H1 (cell line): ENCODE results near the gene CHST13. TPM values are rescaled to one million over a fixed set of nuclear protein-coding genes. Genes with fewer than 3 reads are reported as not detected.

Experiments used
- CTCF ChIA-PET: fragments of 300-600 bp; sonication (Branson Sonifier 250); formaldehyde crosslinking; loops from one replicate; lab custom pipeline; 2021; ENCODE audit not compliant: partially characterized antibody; lab: Charles Lee
- POLR2A ChIA-PET: fragments of 300-600 bp; sonication (Branson Sonifier 250); formaldehyde crosslinking; loops from one replicate; lab custom pipeline; 2021; ENCODE audit warnings: inconsistent platforms; ENCODE audit not compliant: partially characterized antibody; lab: Charles Lee
- DNase-seq, 2 experiments: peaks; one replicate each; pipeline versions ENCODE4 v3.0.0 to v3.0.0-alpha.2; 2010 to 2022; ENCODE audit warnings: low spot score in 2 of 2, low read depth in 1 of 2, mixed read lengths in 1 of 2
- FAIRE-seq: peaks from 2 replicates; lab custom pipeline; 2011; peaks lifted over from hg19 to GRCh38; lab: Jason Lieb, UNC
- H2AFZ ChIP-seq: 2 replicates; pipeline ENCODE4 v1.8.1; 2012; ENCODE audit warnings: low read length, inconsistent platforms
- H2AK5ac ChIP-seq: 2 replicates; pipeline ENCODE4 v1.6.1; 2013; ENCODE audit warnings: low read depth, low read length
- H2BK120ac ChIP-seq: replicated peaks from 2 replicates; pipeline ENCODE3; 2013; ENCODE audit warnings: low read depth, low read length, inconsistent platforms
- H2BK12ac ChIP-seq: 2 replicates; pipeline ENCODE4 v1.6.1; 2013; ENCODE audit warnings: low read depth, low read length
- H2BK15ac ChIP-seq: 2 replicates; pipeline ENCODE4 v1.6.1; 2013; ENCODE audit warnings: low read length
- H2BK20ac ChIP-seq: 2 replicates; pipeline ENCODE4 v1.6.1; 2013; ENCODE audit warnings: low read length
- H2BK5ac ChIP-seq: 2 replicates; pipeline ENCODE4 v1.6.1; 2013; ENCODE audit warnings: low read depth, low read length
- H3K14ac ChIP-seq: 2 replicates; pipeline ENCODE4 v1.6.1; 2013; ENCODE audit warnings: inconsistent platforms; ENCODE audit not compliant: insufficient read length
- H3K18ac ChIP-seq: 2 replicates; pipeline ENCODE4 v1.6.1; 2013; ENCODE audit warnings: low read length; ENCODE audit errors: extremely low read depth
- H3K23ac ChIP-seq: 2 replicates; pipeline ENCODE4 v1.6.1; 2013; ENCODE audit warnings: inconsistent platforms; ENCODE audit not compliant: insufficient read length
- H3K23me2 ChIP-seq: 2 replicates; pipeline ENCODE4 v1.6.1; 2013; ENCODE audit warnings: low read depth, low read length
- H3K27ac ChIP-seq: 2 replicates; pipeline ENCODE4 v1.6.1; 2011; ENCODE audit warnings: low read depth, low read length, inconsistent platforms
- H3K27me3 ChIP-seq, 4 experiments: replicated peaks in 1 of 4; 1 replicate in 1 of 4; 2 replicates in 3 of 4; pipeline versions ENCODE4 v1.6.1 to v1.8.1; 2011 to 2013; ENCODE audit warnings: low read length in 3 of 4, mild to moderate bottlenecking in 3 of 4, inconsistent platforms in 2 of 4, mixed read lengths in 2 of 4, moderate library complexity in 1 of 4; ENCODE audit not compliant: control insufficient read depth in 3 of 4, insufficient read depth in 3 of 4; ENCODE audit errors: extremely low read depth in 1 of 4
- H3K36me3 ChIP-seq, 4 experiments: 2 replicates each; pipeline versions ENCODE4 v1.6.1 to v1.8.1; 2011 to 2013; ENCODE audit warnings: mild to moderate bottlenecking in 4 of 4, low read length in 3 of 4, moderate library complexity in 2 of 4, control low read depth in 1 of 4, inconsistent platforms in 1 of 4; ENCODE audit not compliant: insufficient read depth in 4 of 4, control insufficient read depth in 2 of 4
- H3K4ac ChIP-seq: replicated peaks from 2 replicates; pipeline ENCODE3; 2013; ENCODE audit warnings: low read length, low read depth, mixed read lengths, inconsistent platforms; ENCODE audit not compliant: insufficient read length
- H3K4me1 ChIP-seq, 4 experiments: replicated peaks in 1 of 4; 1 replicate in 1 of 4; 2 replicates in 3 of 4; pipeline versions ENCODE4 v1.6.1 to v1.8.1; 2011 to 2013; ENCODE audit warnings: low read length in 3 of 4, inconsistent platforms in 2 of 4, mixed read lengths in 1 of 4; ENCODE audit not compliant: insufficient read depth in 4 of 4, control insufficient read depth in 3 of 4
- H3K4me2 ChIP-seq, 2 experiments: 2 replicates each; pipeline versions ENCODE4 v1.6.1 to v1.8.1; 2011 to 2013; ENCODE audit warnings: low read depth in 2 of 2, low read length in 2 of 2, control low read depth in 1 of 2, inconsistent platforms in 1 of 2, mild to moderate bottlenecking in 1 of 2; ENCODE audit not compliant: insufficient read depth in 1 of 2
- H3K4me3 ChIP-seq, 4 experiments: fragments of 200-600, 300-600 bp in 1 of 4; sonication (generic), shearing (Covaris generic), sonication (Bioruptor Twin) in 1 of 4; 2 replicates each; pipeline versions ENCODE4 v1.5.1 to v1.8.1; 2011 to 2016; ENCODE audit warnings: low read length in 4 of 4, low read depth in 3 of 4, control low read depth in 2 of 4, inconsistent platforms in 2 of 4, mild to moderate bottlenecking in 2 of 4, mixed read lengths in 1 of 4, moderate library complexity in 1 of 4; ENCODE audit not compliant: insufficient read depth in 2 of 4; ENCODE audit errors: extremely low read depth in 1 of 4
- H3K56ac ChIP-seq: replicated peaks from 2 replicates; pipeline ENCODE3; 2013; ENCODE audit warnings: low read depth, mild to moderate bottlenecking, mixed read lengths, low read length, inconsistent platforms; ENCODE audit not compliant: insufficient read length
- H3K79me1 ChIP-seq: 2 replicates; pipeline ENCODE4 v1.6.1; 2013; ENCODE audit warnings: low read depth, low read length, control low read depth
- H3K79me2 ChIP-seq, 2 experiments: 2 replicates each; pipeline versions ENCODE4 v1.6.1 to v1.8.1; 2012 to 2013; ENCODE audit warnings: low read length in 2 of 2, mild to moderate bottlenecking in 2 of 2, inconsistent platforms in 1 of 2; ENCODE audit not compliant: insufficient read depth in 2 of 2, control insufficient read depth in 1 of 2
- H3K9ac ChIP-seq, 4 experiments: replicated peaks in 1 of 4; 1 replicate in 1 of 4; 2 replicates in 3 of 4; pipeline versions ENCODE4 v1.6.1 to v1.8.1; 2011 to 2013; ENCODE audit warnings: low read depth in 3 of 4, low read length in 3 of 4, control low read depth in 2 of 4, mild to moderate bottlenecking in 2 of 4, moderate library complexity in 2 of 4, inconsistent platforms in 1 of 4; ENCODE audit errors: extremely low read depth in 1 of 4
- H3K9me3 ChIP-seq, 2 experiments: 2 replicates each; pipeline versions ENCODE4 v1.6.1 to v1.8.1; 2012 to 2013; ENCODE audit warnings: mild to moderate bottlenecking in 2 of 2, moderate library complexity in 2 of 2, control low read depth in 1 of 2, inconsistent platforms in 1 of 2, low read depth in 1 of 2, low read length in 1 of 2, mixed read lengths in 1 of 2; ENCODE audit not compliant: insufficient read depth in 2 of 2
- H4K20me1 ChIP-seq, 2 experiments: replicated peaks in 1 of 2; 2 replicates each; pipeline versions ENCODE3 to v1.8.1; 2011 to 2013; ENCODE audit warnings: inconsistent platforms in 2 of 2, low read length in 2 of 2, mild to moderate bottlenecking in 1 of 2; ENCODE audit not compliant: insufficient read depth in 2 of 2, control insufficient read depth in 1 of 2
- H4K5ac ChIP-seq: 2 replicates; pipeline ENCODE4 v1.6.1; 2013; ENCODE audit warnings: low read length, low read depth, mixed read lengths, inconsistent platforms; ENCODE audit not compliant: insufficient read length
- H4K8ac ChIP-seq: 2 replicates; pipeline ENCODE4 v1.8.0; 2013; ENCODE audit warnings: mild to moderate bottlenecking, moderate library complexity, low read length, inconsistent platforms; ENCODE audit not compliant: insufficient read depth; ENCODE audit errors: extremely low read depth
- H4K91ac ChIP-seq: replicated peaks from 2 replicates; pipeline ENCODE3; 2013; ENCODE audit warnings: low read length, mixed read lengths, inconsistent platforms; ENCODE audit not compliant: insufficient read length
- ASH2L ChIP-seq: fragments of 200-600, 300-600 bp; sonication (generic); IDR thresholded peaks from one replicate; pipeline ENCODE4 v1.7.1; 2017; ENCODE audit warnings: low read length
- ATF2 ChIP-seq: IDR thresholded peaks from 2 replicates; pipeline ENCODE4 v1.6.1; 2012; ENCODE audit warnings: low read length, inconsistent platforms
- CHD2 ChIP-seq: IDR thresholded peaks from 2 replicates; pipeline ENCODE4 v1.6.1; 2012; ENCODE audit warnings: low read length, improper control_type of control experiment
- EGR1 ChIP-seq: IDR thresholded peaks from 2 replicates; pipeline ENCODE4 v1.6.1; 2011; ENCODE audit warnings: low read depth, low read length, borderline replicate concordance
- FOSL1 ChIP-seq: IDR thresholded peaks from 2 replicates; pipeline ENCODE4 v1.6.1; 2011; ENCODE audit warnings: mild to moderate bottlenecking, low read depth, low read length, moderate library complexity; ENCODE audit not compliant: insufficient read depth
- POLR2AphosphoS5 ChIP-seq: IDR thresholded peaks from 2 replicates; pipeline ENCODE4 v1.6.1; 2011; ENCODE audit warnings: low read depth, low read length
- POU5F1 ChIP-seq: IDR thresholded peaks from 2 replicates; pipeline ENCODE4 v1.6.1; 2011; ENCODE audit warnings: low read depth, mild to moderate bottlenecking, low read length, moderate library complexity
- RFX5 ChIP-seq: IDR thresholded peaks from 2 replicates; pipeline ENCODE4 v1.6.1; 2011; ENCODE audit warnings: low read depth, low read length, improper control_type of control experiment, borderline replicate concordance
- SP4 ChIP-seq: IDR thresholded peaks from 2 replicates; pipeline ENCODE4 v1.6.1; 2012; ENCODE audit warnings: low read length, inconsistent platforms
- SRF ChIP-seq: IDR thresholded peaks from 2 replicates; pipeline ENCODE4 v1.6.1; 2011; ENCODE audit warnings: mild to moderate bottlenecking, low read depth, low read length, moderate library complexity
- TAF7 ChIP-seq: optimal IDR thresholded peaks from 2 replicates; pipeline ENCODE3; 2011; ENCODE audit warnings: low read depth, mild to moderate bottlenecking, inconsistent platforms, low read length, moderate library complexity, borderline replicate concordance
- TCF12 ChIP-seq: IDR thresholded peaks from 2 replicates; pipeline ENCODE4 v1.6.1; 2011; ENCODE audit warnings: low read depth, mild to moderate bottlenecking, low read length
- WGBS, 2 experiments: shearing (Covaris generic) in 1 of 2; methylation state at CpG; one replicate each; pipeline versions ENCODE4 v1.1.6 to v1.1.7; 2013 to 2015; ENCODE audit warnings: low lambda C conversion rate in 2 of 2, mixed read lengths in 2 of 2, inconsistent platforms in 1 of 2, low coverage in 1 of 2, missing lambda C conversion rate in 1 of 2; ENCODE audit not compliant: insufficient replicate concordance in 2 of 2, insufficient coverage in 1 of 2, insufficient read length in 1 of 2; ENCODE audit errors: extremely low coverage in 1 of 2, missing lambda C conversion rate in 1 of 2; 5-methylcytosine and 5-hydroxymethylcytosine counted together
- polyA plus RNA-seq, 7 experiments: library from polyadenylated mRNA; depleted of rRNA in 3 of 7; stranded (reverse) in 5 of 7; unstranded in 2 of 7; fragments of >200 nt in 5 of 7; fragments of 200-250 nt in 2 of 7; gene quantifications; 1 replicate in 5 of 7; 2 replicates in 1 of 7; 4 replicates in 1 of 7; pipeline versions ENCODE4 v1.2.1 to v1.2.3, GENCODE V29; 2011 to 2013; ENCODE audit warnings: missing spikeins in 2 of 7, mixed read lengths in 2 of 7
- total RNA-seq: library from RNA; stranded (reverse); fragmentation: NEBNext Ultra II Directional; extraction: Animal tissue kit (Norgen Biotek cat#: 25700); gene quantifications from 2 replicates; pipeline ENCODE4 v1.2.1, GENCODE V29; 2021

The CHST13 gene
- total and polyA plus RNA-seq, 2 of the 8 experiments (the other 6 are each of a cell fraction or from before 2014, with no cell fraction given): 5.4 to 11.7 TPM

DNA sequence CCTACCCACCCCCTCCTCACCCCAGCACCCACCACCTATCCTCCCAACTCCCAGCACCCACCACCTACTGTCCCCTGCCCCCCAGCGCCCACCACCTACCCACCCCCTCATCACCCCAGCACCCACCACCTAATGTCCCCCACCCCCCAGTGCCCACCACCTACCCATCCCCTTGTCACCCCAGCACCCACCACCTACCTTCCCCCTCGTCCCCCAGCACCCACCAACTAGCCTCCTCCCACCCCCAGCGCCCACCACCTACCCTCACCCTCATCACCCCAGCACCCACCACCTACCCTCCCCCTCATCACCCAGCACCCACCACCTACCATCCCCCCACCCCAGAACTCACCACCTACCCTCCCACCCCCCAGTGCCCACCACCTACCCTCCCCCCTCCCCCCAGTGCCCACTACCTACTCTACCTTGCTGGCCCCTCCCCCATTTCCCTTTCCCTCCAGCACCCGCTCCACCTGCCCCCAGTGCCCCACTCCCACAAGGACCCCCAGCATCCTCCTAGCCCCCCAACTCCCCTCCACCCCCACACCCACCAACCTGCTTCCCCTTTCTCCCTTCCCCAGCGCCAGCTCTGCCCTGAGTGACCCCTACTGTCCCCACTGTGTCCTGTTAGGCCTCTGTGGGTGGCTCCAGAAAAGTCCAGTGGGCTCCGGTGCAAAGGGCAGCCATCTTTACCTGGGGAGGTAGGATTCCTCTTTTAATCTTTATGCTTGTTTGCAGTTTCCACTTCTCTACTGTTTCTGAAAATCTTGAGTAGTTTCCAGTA, 7.6 kb upstream of the CHST13 start:
- no peak overlapping the region for H2BK15ac ChIP-seq
- no peak overlapping the region for H3K9ac ChIP-seq
- no peak overlapping the region for H2AK5ac ChIP-seq
- FAIRE-seq: no peak
- no peak overlapping the region for H2BK12ac ChIP-seq
- no peak overlapping the region for H4K8ac ChIP-seq
- no peak overlapping the region for H3K23ac ChIP-seq
- no peaks in the 10 kb centered on the region for H4K20me1 ChIP-seq
- ChIA-PET POLR2A (no interaction called here), CTCF (interaction anchor here (0.5 to 0.8 kb wide), 2 partner anchors 32 to 143 kb away, joined by 3 read pairs; no protein-coding TSS in a partner anchor)
- WGBS, 2 experiments: 100% methylated on average over 1 of the region's 6 CpGs; no CpG with 5 or more reads in 1 of the 2 experiments
- H3K9me3 ChIP-seq: no peaks in the 10 kb centered on the region
- H2BK20ac ChIP-seq: no peak overlapping the region
- no peak for DNase-seq
- no peak overlapping the region for H3K14ac ChIP-seq
- H3K18ac ChIP-seq: no peak overlapping the region
- H3K79me2 ChIP-seq: no peaks in the 10 kb centered on the region
- H2AFZ ChIP-seq: no peak overlapping the region
- H3K27me3 ChIP-seq: no peaks in the 10 kb centered on the region
- no peak overlapping the region for H2BK5ac ChIP-seq
- H3K4me2 ChIP-seq: no peak overlapping the region
- no peak overlapping the region for H3K4me3 ChIP-seq
- H3K27ac ChIP-seq: no peak overlapping the region
- H3K79me1 ChIP-seq: no peaks in the 10 kb centered on the region
- H2BK120ac ChIP-seq: no peak overlapping the region
- no peaks in the 10 kb centered on the region; a peak in 1 of 7 replicates for H3K4me1 ChIP-seq
- no peaks in the 10 kb centered on the region for H3K36me3 ChIP-seq
- no peak overlapping the region for H3K4ac ChIP-seq
- H3K23me2 ChIP-seq: no peaks in the 10 kb centered on the region; the same call in 1 of the 2 replicates
- no peak overlapping the region for H3K56ac ChIP-seq
- H4K91ac ChIP-seq: no peak overlapping the region
- H4K5ac ChIP-seq: no peak overlapping the region
- TF ChIP-seq RFX5 (no peak), POU5F1 (no peak), SP4 (no peak), POLR2AphosphoS5 (no peak), ASH2L (no peak), ATF2 (no peak), TCF12 (no peak), FOSL1 (no peak), SRF (no peak), CHD2 (no peak), TAF7 (no peak), EGR1 (no peak)
